HG02623 (cell line): ENCODE measurements around the gene PLCB2.

Experiments used
- ATAC-seq: cut with Tn5 transposase; IDR thresholded peaks from one replicate; pipeline ENCODE4 v1.9.1; 2021; ENCODE audit warnings: moderate library complexity; ENCODE audit not compliant: unreplicated experiment

Gene PLCB2

DNA sequence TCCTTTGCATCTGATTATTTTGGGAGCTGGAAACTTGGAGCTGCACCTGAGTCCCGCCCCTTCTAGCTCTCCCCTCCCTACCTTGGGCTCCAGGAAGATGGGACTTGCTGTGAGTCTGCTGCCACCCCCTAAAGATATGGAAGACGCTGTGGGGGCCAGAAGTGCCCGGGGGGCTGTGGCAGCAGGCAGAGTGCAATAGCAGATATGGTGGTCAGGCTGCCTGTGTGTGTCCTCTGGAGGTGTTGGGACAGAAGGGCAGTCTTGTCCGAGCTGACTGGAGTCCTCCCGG lies 68.4 kb downstream of the PLCB2 start:
- ATAC-seq, result no peak

GRCh38 chr15:40238532-40239403 lies 69.0 kb downstream of the PLCB2 start, which contains the start of gene PAK6:
PAK6 (plus strand) TSS chr15:40239063; CDS start chr15:40264786, 25,723 bp downstream.
- ATAC-seq, result no peak
